Body of pancreas (tissue), 4 donors: ENCODE measurements around the gene FAM98C.
"Not testable (repeated sequence)": the region's sequence is repeated elsewhere in the genome, so short reads cannot be mapped to it uniquely, and the experiment has no call there.

Experiments used
- POLR2A ChIP-seq, 3 donors: fragments of 450-650 bp; IDR thresholded peaks; one replicate each; pipeline ENCODE4 v1.6.1; 2016; ENCODE audit warnings: antibody characterized with exemption in 3 of 3, mild to moderate bottlenecking in 2 of 3
- TF ChIP-seq, protein P1 (sequence below), 7 experiments: fragments of 450-650 bp in 4 of 7; fragments of 200-600 bp in 3 of 7; sonication (generic) in 3 of 7; IDR thresholded peaks; one replicate each; pipeline ENCODE4 v1.5.1; 2016 to 2019; ENCODE audit warnings: antibody characterized with exemption in 7 of 7

DNA sequence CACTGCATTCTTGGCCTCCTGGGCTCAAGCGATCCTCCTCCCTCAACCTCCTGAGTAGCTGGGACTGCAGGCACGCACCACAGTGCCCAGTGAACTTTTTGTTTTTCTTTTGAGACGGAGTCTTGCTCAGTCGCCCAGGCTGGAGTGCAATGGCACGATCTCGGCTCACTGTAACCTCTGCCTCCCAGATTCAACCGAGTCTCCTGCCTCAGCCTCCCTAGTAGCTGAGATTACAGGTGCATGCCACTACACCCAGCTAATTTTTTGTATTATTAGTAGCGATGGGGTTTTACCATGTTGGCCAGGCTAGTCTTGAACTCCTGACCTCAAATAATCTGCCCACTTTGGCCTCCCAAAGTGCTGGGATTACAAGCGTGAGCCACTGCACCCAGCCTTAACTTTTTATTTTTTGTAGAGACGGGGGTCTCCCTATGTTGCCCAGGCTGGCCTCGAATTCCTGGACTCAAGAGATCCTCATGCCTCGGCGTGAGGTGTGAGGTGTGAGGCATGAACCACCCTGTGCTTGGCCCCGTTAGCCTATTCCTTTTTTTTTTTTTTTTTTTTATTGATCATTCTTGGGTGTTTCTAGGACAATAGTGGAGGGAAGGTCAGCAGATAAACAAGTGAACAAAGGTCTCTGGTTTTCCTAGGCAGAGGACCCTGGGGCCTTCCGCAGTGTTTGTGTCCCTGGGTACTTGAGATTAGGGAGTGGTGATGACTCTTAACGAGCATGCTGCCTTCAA lies 39.8 kb upstream of the FAM98C start:
- TF ChIP-seq, protein P1, sequence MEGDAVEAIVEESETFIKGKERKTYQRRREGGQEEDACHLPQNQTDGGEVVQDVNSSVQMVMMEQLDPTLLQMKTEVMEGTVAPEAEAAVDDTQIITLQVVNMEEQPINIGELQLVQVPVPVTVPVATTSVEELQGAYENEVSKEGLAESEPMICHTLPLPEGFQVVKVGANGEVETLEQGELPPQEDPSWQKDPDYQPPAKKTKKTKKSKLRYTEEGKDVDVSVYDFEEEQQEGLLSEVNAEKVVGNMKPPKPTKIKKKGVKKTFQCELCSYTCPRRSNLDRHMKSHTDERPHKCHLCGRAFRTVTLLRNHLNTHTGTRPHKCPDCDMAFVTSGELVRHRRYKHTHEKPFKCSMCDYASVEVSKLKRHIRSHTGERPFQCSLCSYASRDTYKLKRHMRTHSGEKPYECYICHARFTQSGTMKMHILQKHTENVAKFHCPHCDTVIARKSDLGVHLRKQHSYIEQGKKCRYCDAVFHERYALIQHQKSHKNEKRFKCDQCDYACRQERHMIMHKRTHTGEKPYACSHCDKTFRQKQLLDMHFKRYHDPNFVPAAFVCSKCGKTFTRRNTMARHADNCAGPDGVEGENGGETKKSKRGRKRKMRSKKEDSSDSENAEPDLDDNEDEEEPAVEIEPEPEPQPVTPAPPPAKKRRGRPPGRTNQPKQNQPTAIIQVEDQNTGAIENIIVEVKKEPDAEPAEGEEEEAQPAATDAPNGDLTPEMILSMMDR (IDR thresholded peaks at IDR 0.05): not testable (repeated sequence)
- TF ChIP-seq POLR2A (IDR thresholded peaks at IDR 0.05): not testable (repeated sequence)
